Neuronal stem cell (in vitro differentiated cells): ENCODE data around the gene B3GNT9.
"Not testable (repeated sequence)": the region's sequence is repeated elsewhere in the genome, so short reads cannot be mapped to it uniquely, and the experiment has no call there.

Experiments used
- DNase-seq: peaks from one replicate; pipeline ENCODE4 v3.0.0-alpha.2; 2013; ENCODE audit warnings: low spot score
- H2AFZ ChIP-seq: one replicate; pipeline ENCODE4 v1.6.1; 2013; ENCODE audit warnings: mild to moderate bottlenecking, low read length, inconsistent platforms
- H2AK5ac ChIP-seq: 2 replicates; pipeline ENCODE4 v1.6.1; 2013; ENCODE audit warnings: low read depth, mild to moderate bottlenecking, inconsistent platforms, low read length, moderate library complexity, mixed read lengths
- H2BK120ac ChIP-seq: 2 replicates; pipeline ENCODE4 v1.6.1; 2013; ENCODE audit warnings: low read depth, mild to moderate bottlenecking, inconsistent platforms, low read length, moderate library complexity, mixed read lengths
- H2BK12ac ChIP-seq: one replicate; pipeline ENCODE4 v1.6.1; 2013; ENCODE audit warnings: low read length, inconsistent platforms
- H2BK15ac ChIP-seq: 2 replicates; pipeline ENCODE4 v1.6.1; 2013; ENCODE audit warnings: mild to moderate bottlenecking, low read length, inconsistent platforms, mixed read lengths
- H2BK5ac ChIP-seq: one replicate; pipeline ENCODE4 v1.6.1; 2013; ENCODE audit warnings: inconsistent platforms, mild to moderate bottlenecking, low read length, moderate library complexity
- H3K14ac ChIP-seq: one replicate; pipeline ENCODE4 v1.6.1; 2013; ENCODE audit warnings: low read length, inconsistent platforms
- H3K18ac ChIP-seq: 2 replicates; pipeline ENCODE4 v1.6.1; 2013; ENCODE audit warnings: low read length, inconsistent platforms
- H3K23ac ChIP-seq: 2 replicates; pipeline ENCODE4 v1.6.1; 2013; ENCODE audit warnings: low read depth, mild to moderate bottlenecking, mixed read lengths, low read length, inconsistent platforms; ENCODE audit not compliant: poor library complexity
- H3K27ac ChIP-seq: replicated peaks from 3 replicates; pipeline ENCODE4 v1.5.1; 2013; ENCODE audit warnings: low read length, inconsistent platforms
- H3K27me3 ChIP-seq, 3 experiments: 2 replicates each; pipeline ENCODE4 v1.6.1; 2013; ENCODE audit warnings: low read length in 3 of 3, mild to moderate bottlenecking in 2 of 3, inconsistent platforms in 1 of 3, low read depth in 1 of 3, mixed read lengths in 1 of 3, moderate library complexity in 1 of 3; ENCODE audit not compliant: control insufficient read depth in 3 of 3, insufficient read depth in 3 of 3
- H3K36me3 ChIP-seq, 2 donors: replicated peaks in 1 of 2; 2 replicates each; pipeline ENCODE4 v1.6.1; 2013; ENCODE audit warnings: low read length in 2 of 2; ENCODE audit not compliant: control insufficient read depth in 2 of 2, insufficient read depth in 2 of 2
- H3K4ac ChIP-seq: 2 replicates; pipeline ENCODE4 v1.6.1; 2013; ENCODE audit warnings: inconsistent platforms, mild to moderate bottlenecking, low read length, moderate library complexity
- H3K4me1 ChIP-seq, 2 donors: 1 replicate in 1 of 2; 2 replicates in 1 of 2; pipeline ENCODE4 v1.6.1; 2013; ENCODE audit warnings: low read length in 2 of 2, low read depth in 1 of 2; ENCODE audit not compliant: control insufficient read depth in 2 of 2, insufficient read depth in 1 of 2
- H3K4me2 ChIP-seq: one replicate; pipeline ENCODE4 v1.6.1; 2013; ENCODE audit warnings: mild to moderate bottlenecking, low read length, inconsistent platforms; ENCODE audit not compliant: insufficient read depth, poor library complexity, severe bottlenecking
- H3K4me3 ChIP-seq, 2 donors: 2 replicates each; pipeline ENCODE4 v1.5.1; 2013; ENCODE audit warnings: low read length in 2 of 2, mild to moderate bottlenecking in 2 of 2, inconsistent platforms in 1 of 2, moderate library complexity in 1 of 2
- H3K79me1 ChIP-seq: one replicate; pipeline ENCODE4 v1.6.1; 2013; ENCODE audit warnings: low read depth, mild to moderate bottlenecking, inconsistent platforms, low read length, moderate library complexity
- H3K9ac ChIP-seq: one replicate; pipeline ENCODE4 v1.6.1; 2013; ENCODE audit warnings: mild to moderate bottlenecking, low read depth, low read length, inconsistent platforms; ENCODE audit not compliant: poor library complexity
- H3K9me3 ChIP-seq, 2 donors: replicated peaks in 1 of 2; 2 replicates each; pipeline versions ENCODE3 to v1.6.1; 2013; ENCODE audit warnings: low read length in 2 of 2, mild to moderate bottlenecking in 2 of 2, inconsistent platforms in 1 of 2, low read depth in 1 of 2, mixed read lengths in 1 of 2, moderate library complexity in 1 of 2; ENCODE audit not compliant: control insufficient read depth in 2 of 2, insufficient read depth in 1 of 2
- H4K8ac ChIP-seq: one replicate; pipeline ENCODE4 v1.6.1; 2013; ENCODE audit warnings: low read depth, mild to moderate bottlenecking, inconsistent platforms, low read length, moderate library complexity
- H4K91ac ChIP-seq: one replicate; pipeline ENCODE4 v1.6.1; 2013; ENCODE audit warnings: low read length, low read depth, mild to moderate bottlenecking, inconsistent platforms; ENCODE audit not compliant: poor library complexity
- WGBS, 2 donors: extraction: QIAGEN DNeasy Blood & Tissue Kit; methylation state at CpG; one replicate each; pipeline ENCODE4 v1.1.7; 2013; ENCODE audit warnings: missing lambda C conversion rate in 2 of 2, mixed read lengths in 1 of 2; ENCODE audit not compliant: insufficient read length in 2 of 2, insufficient replicate concordance in 1 of 2; ENCODE audit errors: extremely low coverage in 2 of 2; 5-methylcytosine and 5-hydroxymethylcytosine counted together

B3GNT9 gene

GRCh38 chr16:67122799-67123198, 28.0 kb downstream of the B3GNT9 start:
- not testable (repeated sequence) for H4K91ac ChIP-seq, H2AK5ac ChIP-seq, H3K9me3 ChIP-seq, H3K18ac ChIP-seq, H3K27ac ChIP-seq, H3K4me1 ChIP-seq, H2BK5ac ChIP-seq, DNase-seq, H3K4me3 ChIP-seq, H2BK120ac ChIP-seq, H3K23ac ChIP-seq, H3K14ac ChIP-seq, H2BK15ac ChIP-seq, H3K9ac ChIP-seq, H3K4me2 ChIP-seq, H3K4ac ChIP-seq, H2BK12ac ChIP-seq, H3K27me3 ChIP-seq, H4K8ac ChIP-seq, H2AFZ ChIP-seq, H3K79me1 ChIP-seq
- WGBS, 2 donors = no CpG with 5 or more reads among the region's 5 CpGs
- H3K36me3 ChIP-seq = peaks cover 7 to 69% of the 10 kb centered on the region in 2 donors

- H3K14ac ChIP-seq = no peak overlapping the region
- H4K8ac ChIP-seq = no peak overlapping the region
- no peak overlapping the region for H3K9ac ChIP-seq
- H3K27me3 ChIP-seq = no peaks in the 10 kb centered on the region
- no peak overlapping the region for H2AK5ac ChIP-seq
- peaks cover 0 to 2% of the 10 kb centered on the region in 2 donors for H3K9me3 ChIP-seq
- no peak overlapping the region for H3K4ac ChIP-seq
- H2AFZ ChIP-seq = no peak overlapping the region
- no peak overlapping the region for H4K91ac ChIP-seq
- no CpG with 5 or more reads among the region's 5 CpGs for WGBS, 2 donors
- no peak overlapping the region for H3K4me2 ChIP-seq
- no peaks in the 10 kb centered on the region for H3K79me1 ChIP-seq
- H3K4me1 ChIP-seq = no peaks in the 10 kb centered on the region
- no peak for DNase-seq
- H3K4me3 ChIP-seq = no peak overlapping the region
- no peak overlapping the region for H3K27ac ChIP-seq
- H2BK5ac ChIP-seq = no peak overlapping the region
- H2BK120ac ChIP-seq = no peak overlapping the region
- no peak overlapping the region for H3K18ac ChIP-seq
- no peak overlapping the region for H2BK15ac ChIP-seq
- no peak overlapping the region for H3K23ac ChIP-seq
- peaks cover 7 to 69% of the 10 kb centered on the region in 2 donors for H3K36me3 ChIP-seq
- no peak overlapping the region for H2BK12ac ChIP-seq
Observed at GRCh38 chr16:67120025-67120424, 30.8 kb downstream of the B3GNT9 start.

GRCh38 chr16:67117716-67118115, 33.1 kb downstream of the B3GNT9 start:
- no peak overlapping the region for H4K8ac ChIP-seq
- no peaks in the 10 kb centered on the region for H3K79me1 ChIP-seq
- H3K9me3 ChIP-seq = peaks cover 0 to 2% of the 10 kb centered on the region in 2 donors
- DNase-seq = no peak
- H3K23ac ChIP-seq = no peak overlapping the region
- H2BK5ac ChIP-seq = no peak overlapping the region
- no peak overlapping the region for H3K27ac ChIP-seq
- H3K14ac ChIP-seq = no peak overlapping the region
- WGBS, 2 donors = no CpG with 5 or more reads among the region's 9 CpGs
- H4K91ac ChIP-seq = no peak overlapping the region
- no peak overlapping the region for H2AK5ac ChIP-seq
- H2AFZ ChIP-seq = no peak overlapping the region
- H3K36me3 ChIP-seq = peaks cover 7 to 54% of the 10 kb centered on the region in 2 donors
- no peak overlapping the region for H3K9ac ChIP-seq
- H2BK15ac ChIP-seq = no peak overlapping the region
- no peak overlapping the region for H3K4me3 ChIP-seq
- H2BK12ac ChIP-seq = no peak overlapping the region
- H3K4me1 ChIP-seq = no peaks in the 10 kb centered on the region
- H3K27me3 ChIP-seq = no peaks in the 10 kb centered on the region
- no peak overlapping the region for H3K4me2 ChIP-seq
- H3K18ac ChIP-seq = no peak overlapping the region
- H3K4ac ChIP-seq = no peak overlapping the region
- H2BK120ac ChIP-seq = no peak overlapping the region

- peaks cover 7 to 53% of the 10 kb centered on the region in 2 donors for H3K36me3 ChIP-seq
- no peak overlapping the region for H2BK12ac ChIP-seq
- peaks cover 2% of the 10 kb centered on the region for H3K79me1 ChIP-seq
- H3K27ac ChIP-seq = no peak overlapping the region
- no peak overlapping the region for H2AFZ ChIP-seq
- H3K27me3 ChIP-seq = no peaks in the 10 kb centered on the region
- no peak overlapping the region for H3K23ac ChIP-seq
- H3K9ac ChIP-seq = no peak overlapping the region
- no peak overlapping the region for H3K4me2 ChIP-seq
- no peak overlapping the region for H3K4ac ChIP-seq
- no peak overlapping the region for H3K4me3 ChIP-seq
- H4K91ac ChIP-seq = no peak overlapping the region
- WGBS, 2 donors = no CpG with 5 or more reads among the region's 13 CpGs
- H2AK5ac ChIP-seq = no peak overlapping the region
- DNase-seq = no peak
- no peak overlapping the region for H4K8ac ChIP-seq
- H3K4me1 ChIP-seq = no peaks in the 10 kb centered on the region
- H2BK15ac ChIP-seq = no peak overlapping the region
- no peak overlapping the region for H3K18ac ChIP-seq
- H3K9me3 ChIP-seq = peaks cover 0 to 2% of the 10 kb centered on the region in 2 donors
- no peak overlapping the region for H2BK120ac ChIP-seq
- H2BK5ac ChIP-seq = no peak overlapping the region
- no peak overlapping the region for H3K14ac ChIP-seq
Observed at GRCh38 chr16:67116388-67117311, 34.1 kb downstream of the B3GNT9 start.
